Activated CD8-positive, alpha-beta memory T cell treated with anti-CD3 and anti-CD28 coated beads, Interleukin-2, amount 10 ng/mL, durations not matched to agents 7 days and 5 days (primary cell): Measurements from ENCODE around the gene HHIPL2. TPM values are rescaled to one million over a fixed set of nuclear protein-coding genes. Genes with fewer than 3 reads are reported as not detected.
"Not testable (repeated sequence)": the region's sequence is repeated elsewhere in the genome, so short reads cannot be mapped to it uniquely, and the experiment has no call there.

Source experiments
- ATAC-seq: fragments of 150-1000 bp; cut with Tn5 transposase; one replicate; pipeline ENCODE4 v1.10.0; 2021; ENCODE audit warnings: moderate library complexity
- CTCF ChIA-PET: fragments of 350-600 bp; sonication (Branson Sonifier 250); formaldehyde crosslinking; loops from one replicate; lab custom pipeline; 2021; ENCODE audit warnings: antibody characterized with exemption; lab: Charles Lee
- DNase-seq: peaks from one replicate; pipeline ENCODE4 v3.0.0-alpha.2; 2020
- H3K27ac Mint-ChIP-seq: one replicate; pipeline ENCODE4 v1.8.0; 2021; ENCODE audit warnings: mild to moderate bottlenecking, mixed read lengths
- H3K27me3 Mint-ChIP-seq: one replicate; pipeline ENCODE4 v1.8.0; 2021; ENCODE audit warnings: mixed read lengths
- H3K36me3 Mint-ChIP-seq: one replicate; pipeline ENCODE4 v1.8.0; 2021; ENCODE audit warnings: mild to moderate bottlenecking, mixed read lengths
- H3K4me1 Mint-ChIP-seq: one replicate; pipeline ENCODE4 v1.8.0; 2021; ENCODE audit warnings: mixed read lengths
- H3K4me3 Mint-ChIP-seq: one replicate; pipeline ENCODE4 v1.8.0; 2021; ENCODE audit warnings: mild to moderate bottlenecking, moderate library complexity, mixed read lengths
- H3K9me3 Mint-ChIP-seq: one replicate; pipeline ENCODE4 v1.8.0; 2022; ENCODE audit warnings: low read depth, mixed read lengths
- total RNA-seq, 2 experiments: library from RNA; stranded (reverse); gene quantifications; one replicate each; pipeline ENCODE4 v1.2.3, GENCODE V29; 2021

HHIPL2 gene
- total RNA-seq, 2 experiments from 2014 or later = 0.12 to 0.53 TPM

GRCh38 chr1:222529181-222529580 is 18.7 kb downstream of the HHIPL2 start:
- no peaks in the 10 kb centered on the region for H3K9me3 Mint-ChIP-seq
- ATAC-seq (no peak), DNase-seq (no peak)
- H3K4me1 Mint-ChIP-seq = peaks cover 4% of the 10 kb centered on the region
- H3K4me3 Mint-ChIP-seq = no peak overlapping the region
- CTCF ChIA-PET = no interaction called here
- no peak overlapping the region for H3K27ac Mint-ChIP-seq
- peaks cover 22% of the 10 kb centered on the region for H3K27me3 Mint-ChIP-seq
- no peaks in the 10 kb centered on the region for H3K36me3 Mint-ChIP-seq

- ATAC-seq (peak; percentile 39), DNase-seq (no peak)
- Mint-ChIP-seq H3K9me3 (no peaks in the 10 kb centered on the region), H3K4me3 (no peak overlapping the region), H3K36me3 (no peaks in the 10 kb centered on the region), H3K27me3 (peaks cover 27% of the 10 kb centered on the region), H3K4me1 (peaks cover 4% of the 10 kb centered on the region), H3K27ac (no peak overlapping the region)
- CTCF ChIA-PET = no interaction called here
Measured at GRCh38 chr1:222525951-222526350, 22.0 kb downstream of the HHIPL2 start.

GRCh38 chr1:222523852-222524251 is 24.1 kb downstream of the HHIPL2 start:
- Mint-ChIP-seq H3K9me3 (no peaks in the 10 kb centered on the region), H3K4me1 (peaks cover 4% of the 10 kb centered on the region), H3K36me3 (no peaks in the 10 kb centered on the region), H3K27me3 (peaks cover 16% of the 10 kb centered on the region), H3K27ac (no peak overlapping the region), H3K4me3 (no peak overlapping the region)
- no peak for ATAC-seq
- CTCF ChIA-PET = no interaction called here
- no peak for DNase-seq

GRCh38 chr1:222522105-222522915 is 25.6 kb downstream of the HHIPL2 start:
- no peaks in the 10 kb centered on the region for H3K36me3 Mint-ChIP-seq
- ATAC-seq = no peak
- H3K27ac Mint-ChIP-seq = no peak overlapping the region
- DNase-seq = no peak
- CTCF ChIA-PET = no interaction called here
- peaks cover 13% of the 10 kb centered on the region for H3K27me3 Mint-ChIP-seq
- H3K4me3 Mint-ChIP-seq = no peak overlapping the region
- peaks cover 4% of the 10 kb centered on the region for H3K4me1 Mint-ChIP-seq
- no peaks in the 10 kb centered on the region for H3K9me3 Mint-ChIP-seq

GRCh38 chr1:222521299-222522104 is 26.4 kb downstream of the HHIPL2 start:
- Mint-ChIP-seq H3K4me1 (peaks cover 4% of the 10 kb centered on the region), H3K4me3 (no peak overlapping the region), H3K9me3 (no peaks in the 10 kb centered on the region), H3K27me3 (peaks cover 11% of the 10 kb centered on the region), H3K36me3 (no peaks in the 10 kb centered on the region), H3K27ac (no peak overlapping the region)
- CTCF ChIA-PET = no interaction called here
- ATAC-seq (no peak), DNase-seq (no peak)

GRCh38 chr1:222489496-222489895 is 58.4 kb downstream of the HHIPL2 start:
- H3K27me3 Mint-ChIP-seq, H3K27ac Mint-ChIP-seq, CTCF ChIA-PET, H3K4me3 Mint-ChIP-seq, ATAC-seq, H3K9me3 Mint-ChIP-seq, H3K4me1 Mint-ChIP-seq, DNase-seq, H3K36me3 Mint-ChIP-seq: not testable (repeated sequence)

- H3K27ac Mint-ChIP-seq, H3K4me1 Mint-ChIP-seq, H3K9me3 Mint-ChIP-seq, H3K4me3 Mint-ChIP-seq, H3K36me3 Mint-ChIP-seq, H3K27me3 Mint-ChIP-seq, CTCF ChIA-PET, DNase-seq, ATAC-seq: not testable (repeated sequence)
Measured at GRCh38 chr1:222487774-222488173, 60.1 kb downstream of the HHIPL2 start.

- H3K4me3 Mint-ChIP-seq, ATAC-seq, H3K27ac Mint-ChIP-seq, H3K4me1 Mint-ChIP-seq, H3K9me3 Mint-ChIP-seq, H3K27me3 Mint-ChIP-seq, CTCF ChIA-PET, DNase-seq, H3K36me3 Mint-ChIP-seq: not testable (repeated sequence)
Measured at GRCh38 chr1:222484005-222484404, 63.9 kb downstream of the HHIPL2 start.

- H3K27me3 Mint-ChIP-seq, H3K27ac Mint-ChIP-seq, H3K4me3 Mint-ChIP-seq, ATAC-seq, CTCF ChIA-PET, DNase-seq, H3K4me1 Mint-ChIP-seq, H3K36me3 Mint-ChIP-seq, H3K9me3 Mint-ChIP-seq: not testable (repeated sequence)
Measured at GRCh38 chr1:222479567-222479966, 68.3 kb downstream of the HHIPL2 start.

- H3K36me3 Mint-ChIP-seq, H3K27ac Mint-ChIP-seq, H3K9me3 Mint-ChIP-seq, DNase-seq, CTCF ChIA-PET, H3K27me3 Mint-ChIP-seq, ATAC-seq, H3K4me3 Mint-ChIP-seq, H3K4me1 Mint-ChIP-seq: not testable (repeated sequence)
Measured at GRCh38 chr1:222476436-222476835, 71.5 kb downstream of the HHIPL2 start.

GRCh38 chr1:222473717-222474116 is 74.2 kb downstream of the HHIPL2 start:
- H3K27ac Mint-ChIP-seq, H3K4me1 Mint-ChIP-seq, H3K9me3 Mint-ChIP-seq, H3K27me3 Mint-ChIP-seq, ATAC-seq, H3K4me3 Mint-ChIP-seq, DNase-seq, H3K36me3 Mint-ChIP-seq: not testable (repeated sequence)
- CTCF ChIA-PET = interaction anchor here (2.0 to 2.2 kb wide), 2 partner anchors 9 to 160 kb away, joined by 5 to 7 read pairs; no protein-coding TSS in a partner anchor

- not testable (repeated sequence) for H3K4me1 Mint-ChIP-seq, H3K9me3 Mint-ChIP-seq, H3K27ac Mint-ChIP-seq, ATAC-seq, H3K4me3 Mint-ChIP-seq, H3K36me3 Mint-ChIP-seq, H3K27me3 Mint-ChIP-seq, DNase-seq
- CTCF ChIA-PET = interaction anchor here (2.0 to 2.2 kb wide), 2 partner anchors 8 to 161 kb away, joined by 5 to 7 read pairs; no protein-coding TSS in a partner anchor
Measured at GRCh38 chr1:222472776-222473540, 74.9 kb downstream of the HHIPL2 start.
